GM23338 (cell line): ENCODE results near the gene NOL3. TPM values are rescaled to one million over a fixed set of nuclear protein-coding genes. Genes with fewer than 3 reads are reported as not detected.

Experiments used
- ZNF462 ChIP-seq: fragments of 250-450 bp; sonication (Bioruptor Pico); IDR thresholded peaks from 2 replicates; pipeline ENCODE4 v1.5.0; 2020; ENCODE audit warnings: mild to moderate bottlenecking, moderate library complexity
- microRNA counts: library from miRNA; unstranded; fragments of <30 nt; microRNA quantifications from one replicate; lab custom pipeline; 2017
- microRNA-seq: library from miRNA; unstranded; fragments of <30 nt; microRNA quantifications from one replicate; pipeline ENCODE4, GENCODE V29; 2017
- polyA plus RNA-seq: library from polyadenylated mRNA; unstranded; fragments of >200 nt; fragmentation: Nextera tagmentation; extraction: Ambion mirVana; gene quantifications from 2 replicates; pipeline ENCODE4 v1.2.1, GENCODE V29; 2016
- small RNA-seq: library from RNA; depleted of rRNA; stranded (forward); fragments of <200 nt; gene quantifications from one replicate; pipeline ENCODE3, GENCODE V24; 2014; ENCODE audit warnings: low replicate concordance
- total RNA-seq: library from RNA; depleted of rRNA; stranded (reverse); fragments of >200 nt; shearing (Covaris generic); gene quantifications from 2 replicates; pipeline ENCODE4 v1.2.3, GENCODE V29; 2014; rRNA removed

Gene NOL3
- total and polyA plus RNA-seq, 2 experiments from 2014 or later: 3.3 to 4.0 TPM

- TF ChIP-seq ZNF462 (CRISPR knock-in tag): no peak
Observed at GRCh38 chr16:67223992-67224391, 53.7 kb downstream of the NOL3 start (continued).

MicroRNAs within 50 kb of the gene (microRNA counts, 767-probe panel; counts per million panel counts)
- microRNA hsa-miR-328 (lab: Ali Mortazavi, UCI): not detected

Small RNA genes lying within 50 kb of the gene (microRNA-seq; reads per million reads assigned to microRNA genes)
- gene MIR328: 1.8 reads per million

Small RNA genes lying within 50 kb of the gene (small RNA-seq; reads per million reads assigned to genes)
- not detected for gene MIR328

Other genes with a start within 250 kb of the NOL3 start
- not detected in 2 replicates for gene RRAD, start 245.0 kb upstream of the NOL3 start, total RNA-seq
- gene RRAD, start 245.0 kb upstream of the NOL3 start, polyA plus RNA-seq: 0.18 and 0.52 TPM in 2 replicates
- 85.0 and 92.4 TPM in 2 replicates for gene CIAO2B, start 236.1 kb upstream of the NOL3 start, total RNA-seq
- 181 and 189 TPM in 2 replicates for gene CIAO2B, start 236.1 kb upstream of the NOL3 start, polyA plus RNA-seq
- 8.2 and 9.3 TPM in 2 replicates for gene CES2, start 235.0 kb upstream of the NOL3 start, total RNA-seq
- 4.3 and 5.0 TPM in 2 replicates for gene CES2, start 235.0 kb upstream of the NOL3 start, polyA plus RNA-seq
- gene CES3, start 209.3 kb upstream of the NOL3 start, total RNA-seq: 0.66 and 1.0 TPM in 2 replicates
- 0.55 and 0.92 TPM in 2 replicates for gene CES3, start 209.3 kb upstream of the NOL3 start, polyA plus RNA-seq
- 0.10 and 0.39 TPM in 2 replicates for gene CES4A, start 181.9 kb upstream of the NOL3 start, total RNA-seq
- 0.16 and 0.42 TPM in 2 replicates for gene CES4A, start 181.9 kb upstream of the NOL3 start, polyA plus RNA-seq
- 26.9 and 27.8 TPM in 2 replicates for gene CBFB, start 141.4 kb upstream of the NOL3 start, total RNA-seq
- 26.1 and 31.0 TPM in 2 replicates for gene CBFB, start 141.4 kb upstream of the NOL3 start, polyA plus RNA-seq
- gene PHAF1, start 60.6 kb upstream of the NOL3 start, total RNA-seq: 26.6 and 35.9 TPM in 2 replicates
- 14.2 and 14.7 TPM in 2 replicates for gene PHAF1, start 60.6 kb upstream of the NOL3 start, polyA plus RNA-seq
- gene B3GNT9, start 19.5 kb upstream of the NOL3 start, total RNA-seq: 6.8 and 7.0 TPM in 2 replicates
- gene B3GNT9, start 19.5 kb upstream of the NOL3 start, polyA plus RNA-seq: 0.99 and 1.5 TPM in 2 replicates
- 0.42 TPM in 1 of 2 replicates, not detected in the other for gene TRADD, start 10.6 kb upstream of the NOL3 start, total RNA-seq
- 0.50 and 0.55 TPM in 2 replicates for gene TRADD, start 10.6 kb upstream of the NOL3 start, polyA plus RNA-seq
- gene FBXL8, start 10.6 kb upstream of the NOL3 start, total RNA-seq: not detected in 2 replicates
- gene FBXL8, start 10.6 kb upstream of the NOL3 start, polyA plus RNA-seq: 0.26 TPM in 1 of 2 replicates, not detected in the other
- 1.3 TPM in 1 of 2 replicates, not detected in the other for gene HSF4, start 5.8 kb upstream of the NOL3 start, total RNA-seq
- gene HSF4, start 5.8 kb upstream of the NOL3 start, polyA plus RNA-seq: 0.19 TPM in 1 of 2 replicates, not detected in the other
- 22.7 and 23.1 TPM in 2 replicates for gene MATCAP1, start 13.4 kb downstream of the NOL3 start, total RNA-seq
- gene MATCAP1, start 13.4 kb downstream of the NOL3 start, polyA plus RNA-seq: 9.5 and 13.3 TPM in 2 replicates
- gene EXOC3L1, start 19.6 kb downstream of the NOL3 start, total RNA-seq: 1.6 and 2.3 TPM in 2 replicates
- 0.92 and 1.1 TPM in 2 replicates for gene EXOC3L1, start 19.6 kb downstream of the NOL3 start, polyA plus RNA-seq
- gene E2F4, start 21.6 kb downstream of the NOL3 start, total RNA-seq: 135 and 168 TPM in 2 replicates
- 67.0 and 67.2 TPM in 2 replicates for gene E2F4, start 21.6 kb downstream of the NOL3 start, polyA plus RNA-seq
- 16.2 and 18.3 TPM in 2 replicates for gene ELMO3, start 28.6 kb downstream of the NOL3 start, total RNA-seq
- 4.5 and 4.7 TPM in 2 replicates for gene ELMO3, start 28.6 kb downstream of the NOL3 start, polyA plus RNA-seq
- gene TMEM208, start 56.6 kb downstream of the NOL3 start, total RNA-seq: 18.4 and 23.2 TPM in 2 replicates
- gene TMEM208, start 56.6 kb downstream of the NOL3 start, polyA plus RNA-seq: 82.3 and 89.7 TPM in 2 replicates
- 48.2 and 52.7 TPM in 2 replicates for gene FHOD1, start 76.9 kb downstream of the NOL3 start, total RNA-seq
- 26.2 and 28.4 TPM in 2 replicates for gene FHOD1, start 76.9 kb downstream of the NOL3 start, polyA plus RNA-seq
- gene SLC9A5, start 78.4 kb downstream of the NOL3 start, total RNA-seq: 5.4 and 6.4 TPM in 2 replicates
- gene SLC9A5, start 78.4 kb downstream of the NOL3 start, polyA plus RNA-seq: 3.4 and 4.5 TPM in 2 replicates
- 10.3 and 17.1 TPM in 2 replicates for gene PLEKHG4, start 109.0 kb downstream of the NOL3 start, total RNA-seq
- gene PLEKHG4, start 109.0 kb downstream of the NOL3 start, polyA plus RNA-seq: 3.2 and 4.9 TPM in 2 replicates
- gene KCTD19, start 156.2 kb downstream of the NOL3 start, total RNA-seq: 0.31 TPM in 1 of 2 replicates, not detected in the other
- gene KCTD19, start 156.2 kb downstream of the NOL3 start, polyA plus RNA-seq: 0.61 and 0.65 TPM in 2 replicates
- gene LRRC36, start 156.3 kb downstream of the NOL3 start, total RNA-seq: 1.2 TPM in 1 of 2 replicates, not detected in the other
- not detected in 2 replicates for gene LRRC36, start 156.3 kb downstream of the NOL3 start, polyA plus RNA-seq
- 0.28 TPM in 1 of 2 replicates, not detected in the other for gene TPPP3, start 223.0 kb downstream of the NOL3 start, total RNA-seq
- gene TPPP3, start 223.0 kb downstream of the NOL3 start, polyA plus RNA-seq: 0.26 and 1.3 TPM in 2 replicates
- 2.3 and 2.7 TPM in 2 replicates for gene ZDHHC1, start 245.9 kb downstream of the NOL3 start, total RNA-seq
- 1.4 and 1.6 TPM in 2 replicates for gene ZDHHC1, start 245.9 kb downstream of the NOL3 start, polyA plus RNA-seq